ELF-1 (cell line): Measurements from ENCODE around the gene SNRNP25.

Experiments used
- DNase-seq: peaks from one replicate; pipeline ENCODE4 v3.0.0-alpha.2; 2016; ENCODE audit warnings: low read depth, low spot score

SNRNP25 gene

DNA sequence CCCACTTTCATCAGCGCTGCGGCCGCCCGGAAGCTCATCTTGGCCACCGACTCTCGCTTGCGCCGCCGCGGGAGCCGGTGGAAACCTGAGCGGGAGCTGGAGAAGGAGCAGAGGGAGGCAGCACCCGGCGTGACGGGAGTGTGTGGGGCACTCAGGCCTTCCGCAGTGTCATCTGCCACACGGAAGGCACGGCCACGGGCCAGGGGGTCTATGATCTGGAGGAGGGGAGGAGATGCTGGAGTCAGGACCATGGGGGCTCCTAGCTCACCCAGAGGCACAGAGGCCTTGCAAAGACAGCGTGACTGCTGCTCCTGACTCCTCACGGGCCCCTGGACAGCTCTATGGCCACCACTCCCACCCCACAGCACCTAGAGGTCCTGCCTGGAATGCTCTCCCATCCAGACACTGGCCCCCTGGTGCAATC lies 9.4 kb downstream of the SNRNP25 start:
- no peak for DNase-seq

GRCh38 chr16:63466-63865 lies 9.8 kb downstream of the SNRNP25 start:
- no peak for DNase-seq

GRCh38 chr16:63998-64913 lies 10.6 kb downstream of the SNRNP25 start:
- DNase-seq: no peak

GRCh38 chr16:64914-65255 lies 11.3 kb downstream of the SNRNP25 start:
- no peak for DNase-seq

DNA sequence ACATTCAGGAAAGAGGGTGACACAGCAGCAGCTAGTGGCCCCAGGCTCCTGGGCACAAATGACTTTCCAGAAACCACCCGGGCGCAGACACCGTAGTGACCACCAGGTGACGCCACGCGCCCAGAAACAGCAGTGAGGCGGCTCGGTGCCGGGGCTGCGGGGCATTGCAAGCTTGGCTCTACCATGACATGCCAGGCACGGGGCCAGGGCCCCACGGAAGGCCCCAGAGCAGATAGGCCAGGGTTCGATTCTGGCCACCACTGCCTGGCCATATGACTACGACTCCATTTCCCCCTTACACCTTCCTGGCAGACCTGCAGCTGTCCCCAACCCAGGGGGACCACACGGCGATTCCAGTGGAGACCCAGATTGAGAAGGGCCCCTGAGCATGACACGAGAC lies 12.1 kb downstream of the SNRNP25 start:
- DNase-seq: peak; percentile 89

DNA sequence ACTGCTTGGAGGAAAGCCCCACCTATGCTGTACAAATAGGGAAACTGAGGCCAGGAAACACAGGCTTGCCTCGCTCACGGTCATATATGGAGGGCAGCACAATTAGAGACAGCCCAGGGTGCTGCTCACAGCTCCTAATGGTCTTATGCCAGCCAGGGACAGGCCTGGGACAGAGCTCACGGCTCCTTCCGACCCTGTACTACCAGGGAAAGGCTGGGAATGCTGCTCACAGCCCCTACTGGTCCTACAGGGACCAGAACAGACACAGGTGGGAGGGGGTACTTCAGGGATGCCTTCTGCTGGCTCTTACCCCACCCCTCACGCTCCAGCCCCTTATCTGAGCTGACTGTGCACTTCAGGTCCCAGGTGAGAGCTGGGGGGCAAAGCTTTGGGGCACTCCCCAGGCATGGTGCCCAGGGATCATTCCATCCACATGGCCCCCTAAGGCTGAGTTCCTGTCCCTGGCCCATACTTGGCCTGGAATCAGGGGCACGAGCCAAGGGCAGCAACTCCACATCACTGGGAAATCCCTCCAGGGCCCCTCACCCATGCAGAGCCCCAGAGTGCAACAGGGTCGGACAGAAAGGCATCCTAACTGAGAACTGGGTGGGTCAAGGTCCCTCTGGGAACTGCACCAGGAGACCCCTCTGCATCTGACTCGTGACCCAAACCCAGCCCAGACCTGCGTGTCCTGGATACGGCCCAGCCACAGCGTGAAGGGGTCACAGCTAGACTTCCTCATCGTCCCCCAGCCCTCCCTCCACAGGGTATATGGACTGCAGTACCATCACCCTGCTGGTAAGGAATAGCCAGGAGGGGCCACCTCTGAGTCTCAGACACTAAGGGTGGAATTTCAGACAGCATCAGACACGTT lies 12.9 kb downstream of the SNRNP25 start:
- no peak for DNase-seq

DNA sequence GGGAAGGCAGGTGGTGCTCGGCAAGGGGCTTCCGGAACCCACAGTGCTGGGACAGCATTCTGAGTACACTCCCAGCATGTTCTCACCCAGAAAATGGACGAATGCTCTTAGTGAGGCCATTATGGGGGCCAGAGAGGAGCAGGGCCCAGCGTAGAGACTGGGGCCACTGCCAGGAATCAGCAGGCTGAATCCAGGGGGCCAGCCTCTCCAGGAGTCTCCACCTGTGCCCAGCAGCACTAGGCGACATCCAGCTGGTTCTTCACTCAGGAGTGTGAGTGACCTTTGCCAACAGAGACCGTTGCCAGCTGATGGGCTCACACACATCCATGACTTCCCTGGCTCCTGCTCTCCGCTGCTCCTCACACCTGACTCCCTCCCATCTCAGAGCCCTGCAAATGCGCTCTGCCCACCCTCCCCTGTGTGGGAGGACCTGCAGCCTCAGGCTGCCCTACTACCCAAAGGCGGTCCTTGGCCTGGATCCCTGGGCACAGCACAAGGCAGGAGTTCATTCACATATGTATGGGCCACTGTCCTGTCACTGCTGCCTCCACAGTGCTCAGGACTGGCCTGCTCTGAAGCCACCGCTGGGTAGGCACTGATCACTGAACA lies 13.7 kb downstream of the SNRNP25 start:
- no peak for DNase-seq

DNA sequence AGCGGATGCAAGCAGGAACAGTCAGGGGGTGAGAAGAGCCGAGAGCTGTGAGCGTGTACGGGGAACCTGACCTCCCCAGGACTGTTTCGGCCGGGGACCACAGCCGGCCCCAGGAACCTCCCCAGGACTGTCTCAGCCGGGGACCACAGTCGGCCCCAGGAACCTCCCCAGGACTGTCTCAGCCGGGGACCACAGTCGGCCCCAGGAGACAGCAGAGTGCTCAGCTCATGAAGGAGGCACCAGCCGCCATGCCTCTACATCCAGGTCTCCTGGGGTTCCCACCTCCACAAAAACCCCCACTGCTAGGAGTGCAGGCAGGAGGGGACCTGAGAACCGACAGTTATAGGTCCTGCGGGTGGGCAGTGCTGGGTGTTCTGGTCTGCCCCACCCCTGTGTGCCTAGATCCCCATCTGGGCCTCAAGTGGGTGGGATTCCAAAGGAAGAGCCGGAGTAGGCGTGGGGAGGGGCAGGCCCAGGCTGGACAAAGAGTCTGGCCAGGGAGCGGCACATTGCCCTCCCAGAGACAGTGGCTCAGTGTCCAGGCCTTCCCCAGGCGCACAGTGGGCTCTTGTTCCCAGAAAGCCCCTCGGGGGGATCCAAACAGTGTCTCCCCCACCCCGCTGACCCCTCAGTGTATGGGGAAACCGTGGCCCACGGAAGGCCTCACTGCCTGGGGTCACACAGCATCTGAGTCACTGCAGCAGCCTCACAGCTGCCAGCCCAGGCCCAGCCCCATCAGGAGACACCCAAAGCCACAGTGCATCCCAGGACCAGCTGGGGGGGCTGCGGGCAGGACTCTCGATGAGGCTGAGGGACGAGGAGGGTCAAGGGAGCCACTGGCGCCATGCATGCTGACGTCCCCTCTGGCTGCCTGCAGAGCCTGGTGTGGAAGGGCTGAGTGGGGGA lies 14.5 kb downstream of the SNRNP25 start:
- no peak for DNase-seq

DNA sequence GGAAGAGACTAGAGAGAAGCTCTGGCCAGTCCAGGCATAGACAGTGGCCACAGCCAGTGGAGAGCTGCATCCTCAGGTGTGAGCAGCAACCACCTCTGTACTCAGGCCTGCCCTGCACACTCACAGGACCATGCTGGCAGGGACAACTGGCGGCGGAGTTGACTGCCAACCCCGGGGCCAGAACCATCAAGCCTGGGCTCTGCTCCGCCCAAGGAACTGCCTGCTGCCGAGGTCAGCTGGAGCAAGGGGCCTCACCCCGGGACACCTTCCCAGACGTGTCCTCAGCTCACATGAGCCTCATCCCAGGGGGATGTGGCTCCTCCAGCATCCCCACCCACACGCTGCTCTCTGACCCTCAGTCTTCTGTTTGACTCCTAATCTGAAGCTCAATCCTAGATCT lies 15.6 kb downstream of the SNRNP25 start:
- DNase-seq: no peak

DNA sequence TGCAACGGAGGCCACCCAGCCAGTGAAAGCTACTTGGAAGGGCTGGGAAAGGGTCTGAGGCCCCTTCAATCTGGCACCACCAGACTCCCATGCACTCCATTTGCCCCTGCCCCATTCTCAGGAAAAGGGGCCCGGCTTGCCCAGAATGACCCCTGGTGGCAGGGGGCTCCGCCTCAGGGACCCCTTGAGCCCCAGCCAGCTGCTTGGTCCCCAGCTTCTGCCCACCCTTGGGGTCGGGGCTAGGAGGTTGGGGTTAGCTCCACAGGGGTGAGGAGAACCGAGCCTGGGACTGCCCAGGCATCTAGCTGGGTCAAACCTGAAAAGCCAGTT lies 17.5 kb downstream of the SNRNP25 start:
- no peak for DNase-seq

- DNase-seq: peak; percentile 94
Measured at GRCh38 chr16:71540-72401, 18.1 kb downstream of the SNRNP25 start.

DNA sequence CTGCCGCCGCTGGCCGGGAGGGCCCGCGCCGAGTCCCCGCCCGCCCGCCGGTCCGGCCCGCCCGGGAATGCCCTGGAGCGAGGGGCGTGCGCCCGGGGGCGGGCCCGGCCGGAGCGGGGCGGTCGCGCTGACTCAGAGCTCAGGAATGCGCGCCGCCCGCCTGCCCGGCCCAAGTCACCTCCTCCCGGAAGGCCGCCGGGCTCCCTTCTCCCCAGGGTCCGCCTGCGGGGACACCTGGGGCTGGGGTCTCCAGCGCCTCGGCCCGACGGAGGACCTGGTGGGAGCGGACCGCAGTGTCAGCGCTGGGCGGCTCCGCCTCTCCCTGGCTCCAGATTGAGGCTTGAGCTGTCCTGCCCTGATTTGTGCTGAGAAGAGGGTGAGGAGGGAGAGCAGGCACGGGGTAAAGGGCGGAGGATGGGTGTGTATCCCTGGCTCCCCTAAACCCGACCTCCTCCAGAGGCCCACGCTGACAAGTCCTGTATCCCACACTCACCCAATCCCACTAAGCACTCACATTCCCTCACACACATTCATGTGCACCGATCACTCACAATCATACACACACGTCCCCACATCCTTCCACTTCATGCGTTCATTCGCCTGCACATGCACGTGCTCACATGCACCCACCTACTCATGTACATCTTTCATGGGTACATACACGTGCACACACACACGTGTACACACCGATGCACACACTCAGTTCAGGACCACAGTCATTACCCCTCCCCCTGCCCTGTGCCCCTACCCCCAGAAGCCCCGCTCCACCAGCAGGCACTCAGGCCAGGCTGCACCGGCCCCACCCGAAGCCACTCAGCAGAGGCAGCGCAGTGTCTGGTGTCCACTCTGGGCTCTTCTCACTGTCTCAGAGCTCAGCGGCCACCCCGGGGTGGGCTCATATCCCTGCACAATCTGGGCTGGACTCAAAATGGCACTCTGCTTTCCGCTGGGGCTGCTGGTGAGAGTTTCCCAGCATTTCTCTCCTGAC lies 19.2 kb downstream of the SNRNP25 start, which contains the start of gene RHBDF1:
TSS of gene RHBDF1 (minus strand) at position 71 of the 988 bp plus-strand sequence. CDS start 7,616 bp downstream, outside the sequence.
- peak; percentile 92 for DNase-seq

DNA sequence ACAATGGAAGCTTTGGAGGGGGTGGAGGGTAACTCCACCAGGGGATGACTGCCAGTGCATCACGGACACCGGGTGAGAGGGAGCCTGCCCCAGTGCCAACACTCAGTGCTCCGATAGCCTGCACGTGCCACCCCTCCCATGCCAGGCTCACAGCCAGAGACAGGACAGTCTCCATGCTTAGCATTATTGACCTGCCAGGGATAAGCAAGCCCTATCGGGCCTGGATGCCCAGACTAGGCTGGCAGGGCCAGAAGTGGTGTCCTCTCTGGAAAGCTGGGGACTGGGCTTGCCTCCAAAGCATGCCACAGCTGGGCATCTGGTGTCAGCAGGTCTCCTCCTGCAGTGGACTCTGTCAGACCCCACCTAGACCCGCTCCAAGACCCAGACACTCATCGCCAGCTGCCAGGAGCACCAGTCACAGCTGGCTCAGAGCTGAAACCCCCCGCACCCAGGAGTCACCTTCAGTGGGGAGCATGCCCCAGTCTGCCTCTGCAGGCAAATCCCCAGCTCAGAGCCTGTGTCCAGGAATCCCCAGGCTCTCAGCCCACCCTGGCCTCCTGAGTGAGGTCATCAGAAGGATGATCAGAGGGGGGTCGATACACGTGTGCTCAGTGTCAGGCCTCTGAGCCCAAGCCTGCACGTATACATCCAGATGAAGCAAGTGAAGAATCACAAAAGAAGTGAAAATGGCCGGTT lies 20.6 kb downstream of the SNRNP25 start:
- DNase-seq: peak; percentile 81

- DNase-seq: peak; percentile 53
Measured at GRCh38 chr16:74747-75334, 21.2 kb downstream of the SNRNP25 start.

GRCh38 chr16:75580-76501 lies 22.2 kb downstream of the SNRNP25 start:
- DNase-seq: peak; percentile 84

GRCh38 chr16:76535-77272 lies 23.1 kb downstream of the SNRNP25 start:
- DNase-seq: peak; percentile 54
